MCF 10A (cell line): ENCODE results near the gene RFX2. TPM values are rescaled to one million over a fixed set of nuclear protein-coding genes. Genes with fewer than 3 reads are reported as not detected.
"Not testable (repeated sequence)": the region's sequence is repeated elsewhere in the genome, so short reads cannot be mapped to it uniquely, and the experiment has no call there.

Experiments used
- BruUV-seq: library from RNA; stranded (reverse); fragments of 400-500 nt; replicated peaks from 2 replicates; lab custom pipeline; 2021; lab: Mats Ljungman, UMichigan
- CTCF ChIA-PET: fragments of 300-600 bp; sonication (Branson Sonifier 250); formaldehyde crosslinking; extraction: SDS; loops from one replicate; lab custom pipeline; 2021; ENCODE audit warnings: antibody characterized with exemption, inconsistent platforms; lab: Yijun Ruan, JAX
- POLR2A ChIA-PET: fragments of 300-600, 350-650 bp; sonication (Branson Sonifier 250); formaldehyde crosslinking; extraction: SDS; loops from one replicate; lab custom pipeline; 2020; ENCODE audit warnings: antibody characterized with exemption, inconsistent platforms; lab: Yijun Ruan, JAX
- DNase-seq: peaks from one replicate; pipeline ENCODE4 v3.0.0-alpha.2; 2018; ENCODE audit not compliant: unreplicated experiment
- H3K27ac Mint-ChIP-seq: one replicate; pipeline ENCODE4 v1.8.0; 2022; ENCODE audit warnings: mild to moderate bottlenecking, low read depth, mixed read lengths; ENCODE audit not compliant: unreplicated experiment
- H3K27me3 Mint-ChIP-seq: one replicate; pipeline ENCODE4 v1.8.0; 2022; ENCODE audit warnings: mixed read lengths; ENCODE audit not compliant: insufficient read depth, unreplicated experiment
- H3K36me3 Mint-ChIP-seq: one replicate; pipeline ENCODE4 v1.8.0; 2022; ENCODE audit warnings: mild to moderate bottlenecking, moderate library complexity, mixed read lengths; ENCODE audit not compliant: insufficient read depth, unreplicated experiment
- H3K4me1 Mint-ChIP-seq: one replicate; pipeline ENCODE4 v1.8.0; 2022; ENCODE audit warnings: mixed read lengths; ENCODE audit not compliant: insufficient read depth, unreplicated experiment
- H3K4me3 Mint-ChIP-seq: one replicate; pipeline ENCODE4 v1.8.0; 2022; ENCODE audit warnings: mild to moderate bottlenecking, moderate library complexity, mixed read lengths; ENCODE audit not compliant: unreplicated experiment
- H3K9me3 Mint-ChIP-seq: one replicate; pipeline ENCODE4 v1.8.0; 2022; ENCODE audit warnings: mixed read lengths; ENCODE audit not compliant: unreplicated experiment
- CTCF ChIP-seq: fragments of 200-600 bp; IDR thresholded peaks from one replicate; pipeline ENCODE4 v1.8.0; 2022; ENCODE audit warnings: antibody characterized with exemption, mild to moderate bottlenecking; ENCODE audit not compliant: unreplicated experiment
- intact Hi-C: fragments of 100-400 bp; cut with micrococcal nuclease; formaldehyde crosslinking; loops from 2 replicates; pipeline ENCODE4 v1.14.1; 2022
- total RNA-seq: library from RNA; stranded (reverse); gene quantifications from 2 replicates; pipeline ENCODE4 v1.2.3, GENCODE V29; 2022

Gene RFX2
- total RNA-seq, 1 experiment from 2014 or later = 9.9 TPM

GRCh38 chr19:6032381-6032780 lies 77.9 kb downstream of the RFX2 start:
- Mint-ChIP-seq H3K27ac (no peak overlapping the region), H3K4me1 (peaks cover 10% of the 10 kb centered on the region), H3K36me3 (peaks cover 6% of the 10 kb centered on the region), H3K27me3 (no peaks in the 10 kb centered on the region), H3K9me3 (peaks cover 8% of the 10 kb centered on the region), H3K4me3 (no peak overlapping the region)
- TF ChIP-seq CTCF = no peak
- DNase-seq = no peak
- CTCF ChIA-PET = interaction anchor here (0.7 kb wide), 1 partner anchor 179 kb away, joined by 3 read pairs; no protein-coding TSS in a partner anchor
- BruUV-seq = no TSS peak
- intact Hi-C loops = no loop called here
- POLR2A ChIA-PET = no interaction called here

DNA sequence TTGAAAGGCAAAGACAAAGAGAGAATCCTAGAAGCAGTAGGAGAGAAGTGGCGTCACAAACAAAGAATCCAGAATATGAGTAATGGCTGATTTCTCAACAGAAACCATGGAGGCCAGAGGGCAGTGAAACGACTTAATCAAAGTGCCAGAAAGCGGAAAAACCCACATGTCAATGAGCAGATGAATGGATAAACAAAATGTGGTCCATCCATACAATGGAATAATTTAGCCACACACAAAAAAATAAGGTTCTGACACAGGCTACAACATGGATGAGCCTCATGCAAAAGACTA lies 80.1 kb downstream of the RFX2 start:
- no TSS peak for BruUV-seq
- Mint-ChIP-seq H3K9me3 (peaks cover 8% of the 10 kb centered on the region), H3K27ac (no peak overlapping the region), H3K27me3 (no peaks in the 10 kb centered on the region), H3K36me3 (peaks cover 19% of the 10 kb centered on the region), H3K4me1 (peaks cover 10% of the 10 kb centered on the region), H3K4me3 (no peak overlapping the region)
- ChIA-PET CTCF (no interaction called here), POLR2A (no interaction called here)
- intact Hi-C loops = no loop called here
- no peak for TF ChIP-seq CTCF
- peak; percentile 80 for DNase-seq

- H3K27me3 Mint-ChIP-seq = no peaks in the 10 kb centered on the region
- H3K4me1 Mint-ChIP-seq = peaks cover 10% of the 10 kb centered on the region
- H3K9me3 Mint-ChIP-seq = peaks cover 8% of the 10 kb centered on the region
Observed at GRCh38 chr19:6026390-6027227, 83.7 kb downstream of the RFX2 start.

GRCh38 chr19:6024756-6025155 lies 85.5 kb downstream of the RFX2 start:
- CTCF ChIA-PET = interaction anchor here (0.9 to 1.7 kb wide), 2 partner anchors 37 to 56 kb away, joined by 3 read pairs; no protein-coding TSS in a partner anchor
- H3K27me3 Mint-ChIP-seq, DNase-seq: not testable (repeated sequence)

More at GRCh38 chr19:6026390-6027227, 83.7 kb downstream of the RFX2 start:
- peak overlapping the region; percentile 10 for H3K27ac Mint-ChIP-seq
- ChIA-PET CTCF (interaction anchor here (1.7 kb wide), 1 partner anchor 58 kb away, joined by 3 read pairs; no protein-coding TSS in a partner anchor), POLR2A (no interaction called here)
- no TSS peak for BruUV-seq
- H3K36me3 Mint-ChIP-seq = peaks cover 17% of the 10 kb centered on the region
- no peak overlapping the region for H3K4me3 Mint-ChIP-seq
- TF ChIP-seq CTCF = no peak
- no peak for DNase-seq
- intact Hi-C loops = no loop called here

More at GRCh38 chr19:6024756-6025155, 85.5 kb downstream of the RFX2 start:
- H3K4me1 Mint-ChIP-seq, H3K27ac Mint-ChIP-seq, intact Hi-C loops, H3K9me3 Mint-ChIP-seq, BruUV-seq, H3K4me3 Mint-ChIP-seq: not testable (repeated sequence)
- POLR2A ChIA-PET = interaction anchor here (1.0 kb wide), 1 partner anchor 121 kb away, joined by 3 read pairs; no protein-coding TSS in a partner anchor
- H3K36me3 Mint-ChIP-seq = peaks cover 13% of the 10 kb centered on the region
